IMR-90 (cell line): ENCODE results near the gene CMIP. TPM values are rescaled to one million over a fixed set of nuclear protein-coding genes. Genes with fewer than 3 reads are reported as not detected.

Experiments
- ATAC-seq: fragments of 200-7000 bp; cut with Tn5 transposase; 2 replicates; pipeline ENCODE4 v1.9.1; 2020; ENCODE audit warnings: low read depth, mild to moderate bottlenecking, moderate library complexity
- BruUV-seq: library from RNA; stranded (reverse); fragments of 400-500 nt; replicated peaks from 2 replicates; lab custom pipeline; 2021; lab: Mats Ljungman, UMichigan
- CTCF ChIA-PET: fragments of 300-600 bp; formaldehyde crosslinking; extraction: SDS; loops from one replicate; lab custom pipeline; 2021; ENCODE audit warnings: antibody characterized with exemption; lab: Yijun Ruan, JAX
- POLR2A ChIA-PET: fragments of 300-600 bp; sonication (Branson Sonifier 250); formaldehyde crosslinking; loops from one replicate; lab custom pipeline; 2022; ENCODE audit warnings: antibody characterized with exemption; ENCODE audit not compliant: unreplicated experiment; lab: Charles Lee
- DNase-seq: peaks from one replicate; pipeline ENCODE4 v3.0.0; 2013
- H2AFZ ChIP-seq: replicated peaks from 2 replicates; pipeline ENCODE3; 2013; ENCODE audit warnings: low read length, mild to moderate bottlenecking; ENCODE audit not compliant: poor library complexity
- H2AK5ac ChIP-seq: 2 replicates; pipeline ENCODE4 v1.6.1; 2013; ENCODE audit warnings: low read depth, low read length, inconsistent platforms
- H2AK9ac ChIP-seq: replicated peaks from 2 replicates; pipeline ENCODE3; 2013; ENCODE audit warnings: mild to moderate bottlenecking, low read depth, low read length, moderate library complexity; ENCODE audit not compliant: poor library complexity
- H2BK120ac ChIP-seq: 2 replicates; pipeline ENCODE4 v1.6.1; 2013; ENCODE audit warnings: low read depth, low read length, inconsistent platforms
- H2BK15ac ChIP-seq: 3 replicates; pipeline ENCODE4 v1.6.1; 2013; ENCODE audit warnings: low read depth, low read length, inconsistent platforms
- H2BK20ac ChIP-seq: 2 replicates; pipeline ENCODE4 v1.6.1; 2013; ENCODE audit warnings: low read depth, mild to moderate bottlenecking, inconsistent platforms, low read length, moderate library complexity
- H2BK5ac ChIP-seq: 2 replicates; pipeline ENCODE4 v1.6.1; 2013; ENCODE audit warnings: mild to moderate bottlenecking, low read depth, low read length, inconsistent platforms; ENCODE audit not compliant: poor library complexity, severe bottlenecking
- H3K14ac ChIP-seq: replicated peaks from 2 replicates; pipeline ENCODE4 v1.6.1; 2013; ENCODE audit warnings: low read depth, low read length, inconsistent platforms
- H3K18ac ChIP-seq: 2 replicates; pipeline ENCODE4 v1.6.1; 2013; ENCODE audit warnings: low read depth, low read length, control low read depth
- H3K23ac ChIP-seq: 2 replicates; pipeline ENCODE4 v1.6.1; 2013; ENCODE audit warnings: low read depth, low read length, inconsistent platforms
- H3K27ac ChIP-seq: 2 replicates; pipeline ENCODE4 v1.5.1; 2013; ENCODE audit warnings: mild to moderate bottlenecking, control low read depth, low read length; ENCODE audit not compliant: insufficient read depth
- H3K27me3 ChIP-seq: 2 replicates; pipeline ENCODE4 v1.6.1; 2013; ENCODE audit warnings: low read length; ENCODE audit not compliant: control insufficient read depth, insufficient read depth
- H3K36me3 ChIP-seq: 2 replicates; pipeline ENCODE4 v1.6.1; 2013; ENCODE audit warnings: low read length, mixed read lengths; ENCODE audit not compliant: control insufficient read depth, insufficient read depth
- H3K4ac ChIP-seq: 2 replicates; pipeline ENCODE4 v1.6.1; 2013; ENCODE audit warnings: low read depth, low read length, inconsistent platforms
- H3K4me1 ChIP-seq: 2 replicates; pipeline ENCODE4 v1.6.1; 2013; ENCODE audit warnings: low read length, mixed read lengths; ENCODE audit not compliant: control insufficient read depth, insufficient read depth
- H3K4me2 ChIP-seq: 2 replicates; pipeline ENCODE4 v1.6.1; 2013; ENCODE audit warnings: low read depth, mild to moderate bottlenecking, control low read depth, low read length, moderate library complexity
- H3K4me3 ChIP-seq: 2 replicates; pipeline ENCODE4 v1.5.1; 2013; ENCODE audit warnings: low read depth, mild to moderate bottlenecking, control low read depth, low read length, moderate library complexity; ENCODE audit not compliant: insufficient read depth
- H3K56ac ChIP-seq: 2 replicates; pipeline ENCODE4 v1.6.1; 2013; ENCODE audit warnings: low read length, inconsistent platforms; ENCODE audit not compliant: insufficient read depth; ENCODE audit errors: extremely low read depth
- H3K79me1 ChIP-seq, 2 experiments: 2 replicates each; pipeline ENCODE4 v1.6.1; 2013; ENCODE audit warnings: low read length in 2 of 2, inconsistent platforms in 1 of 2, low read depth in 1 of 2
- H3K9ac ChIP-seq: 2 replicates; pipeline ENCODE4 v1.6.1; 2013; ENCODE audit warnings: low read depth, low read length, control low read depth
- H3K9me1 ChIP-seq: 2 replicates; pipeline ENCODE4 v1.6.1; 2013; ENCODE audit warnings: low read length, inconsistent platforms; ENCODE audit not compliant: insufficient read depth
- H3K9me3 ChIP-seq: 2 replicates; pipeline ENCODE4 v1.6.1; 2013; ENCODE audit warnings: low read length; ENCODE audit not compliant: control insufficient read depth, insufficient read depth
- H4K20me1 ChIP-seq: 2 replicates; pipeline ENCODE4 v1.6.1; 2013; ENCODE audit warnings: low read length, inconsistent platforms; ENCODE audit not compliant: insufficient read depth
- H4K5ac ChIP-seq: 2 replicates; pipeline ENCODE4 v1.6.1; 2013; ENCODE audit warnings: mild to moderate bottlenecking, low read depth, low read length, control low read depth
- H4K8ac ChIP-seq, 2 experiments: 2 replicates each; pipeline ENCODE4 v1.6.1; 2013; ENCODE audit warnings: low read depth in 2 of 2, low read length in 2 of 2, control low read depth in 1 of 2, inconsistent platforms in 1 of 2
- H4K91ac ChIP-seq: 2 replicates; pipeline ENCODE4 v1.6.1; 2013; ENCODE audit warnings: low read depth, low read length, inconsistent platforms; ENCODE audit not compliant: insufficient read depth
- CEBPB ChIP-seq: IDR thresholded peaks from 2 replicates; pipeline ENCODE4 v1.6.1; 2012; ENCODE audit warnings: low read depth, low read length, improper control_type of control experiment
- CHD1 ChIP-seq: IDR thresholded peaks from 2 replicates; pipeline ENCODE4 v1.6.1; 2012; ENCODE audit warnings: low read depth, low read length, improper control_type of control experiment
- FOS ChIP-seq: fragments of 150-350 bp; IDR thresholded peaks from 2 replicates; pipeline ENCODE4 v1.6.1; 2016; ENCODE audit warnings: low read depth, low read length
- NFE2L2 ChIP-seq: fragments of 150-350 bp; IDR thresholded peaks from 2 replicates; pipeline ENCODE4 v1.6.1; 2016; ENCODE audit warnings: low read depth, mild to moderate bottlenecking, low read length
- POLR2A ChIP-seq: IDR thresholded peaks from 2 replicates; pipeline ENCODE4 v1.6.1; 2012; ENCODE audit warnings: mild to moderate bottlenecking, low read depth, low read length
- RAD21 ChIP-seq: IDR thresholded peaks from 2 replicates; pipeline ENCODE4 v1.6.1; 2012; ENCODE audit warnings: low read length, improper control_type of control experiment
- WGBS, 2 experiments: methylation state at CpG; one replicate each; pipeline versions ENCODE4 v1.1.5 to v1.1.7; 2013; ENCODE audit warnings: missing lambda C conversion rate in 2 of 2; ENCODE audit not compliant: insufficient read length in 1 of 2; ENCODE audit errors: extremely low coverage in 2 of 2; 5-methylcytosine and 5-hydroxymethylcytosine counted together
- dilution Hi-C: fragments of 300-500 bp; cut with HindIII; formaldehyde crosslinking; loops from one replicate; pipeline ENCODE4 v1.14.3; 2018; ENCODE audit warnings: low sequenced_read_pairs; ENCODE audit not compliant: unreplicated experiment
- in situ Hi-C: fragments of 300-500 bp; cut with MboI; formaldehyde crosslinking; loops from 3 replicates; pipeline ENCODE4 v1.14.3; 2019; ENCODE audit warnings: low sequenced_read_pairs, inconsistent platforms, mixed read lengths
- intact Hi-C: fragments of 100-400 bp; cut with micrococcal nuclease; formaldehyde crosslinking; loops from 2 replicates; pipeline ENCODE4 v1.10.0; 2022
- polyA plus RNA-seq, 3 experiments: library from polyadenylated mRNA; depleted of rRNA; stranded (reverse); fragments of >200 nt; gene quantifications; 2 replicates each; pipeline ENCODE4 v1.2.3, GENCODE V29; 2012; ENCODE audit warnings: low replicate concordance in 1 of 3
- total RNA-seq: library from RNA; depleted of rRNA; stranded (reverse); fragments of >200 nt; gene quantifications from 2 replicates; pipeline ENCODE4 v1.2.3, GENCODE V29; 2012
- TF ChIP-seq, protein P1 (sequence below): conservative IDR thresholded peaks from 2 replicates; pipeline ENCODE4 v1.5.1; 2012; ENCODE audit warnings: mild to moderate bottlenecking, low read depth, low read length, improper control_type of control experiment
- TF ChIP-seq, protein P2 (sequence below): fragments of 150-350 bp; IDR thresholded peaks from 2 replicates; pipeline ENCODE4 v1.6.1; 2016; ENCODE audit warnings: low read depth, mild to moderate bottlenecking, low read length, moderate library complexity, borderline replicate concordance

The CMIP gene
- total and polyA plus RNA-seq, 2 of the 4 experiments (the other 2 are of a cell fraction) = 3.2 to 11.6 TPM

DNA sequence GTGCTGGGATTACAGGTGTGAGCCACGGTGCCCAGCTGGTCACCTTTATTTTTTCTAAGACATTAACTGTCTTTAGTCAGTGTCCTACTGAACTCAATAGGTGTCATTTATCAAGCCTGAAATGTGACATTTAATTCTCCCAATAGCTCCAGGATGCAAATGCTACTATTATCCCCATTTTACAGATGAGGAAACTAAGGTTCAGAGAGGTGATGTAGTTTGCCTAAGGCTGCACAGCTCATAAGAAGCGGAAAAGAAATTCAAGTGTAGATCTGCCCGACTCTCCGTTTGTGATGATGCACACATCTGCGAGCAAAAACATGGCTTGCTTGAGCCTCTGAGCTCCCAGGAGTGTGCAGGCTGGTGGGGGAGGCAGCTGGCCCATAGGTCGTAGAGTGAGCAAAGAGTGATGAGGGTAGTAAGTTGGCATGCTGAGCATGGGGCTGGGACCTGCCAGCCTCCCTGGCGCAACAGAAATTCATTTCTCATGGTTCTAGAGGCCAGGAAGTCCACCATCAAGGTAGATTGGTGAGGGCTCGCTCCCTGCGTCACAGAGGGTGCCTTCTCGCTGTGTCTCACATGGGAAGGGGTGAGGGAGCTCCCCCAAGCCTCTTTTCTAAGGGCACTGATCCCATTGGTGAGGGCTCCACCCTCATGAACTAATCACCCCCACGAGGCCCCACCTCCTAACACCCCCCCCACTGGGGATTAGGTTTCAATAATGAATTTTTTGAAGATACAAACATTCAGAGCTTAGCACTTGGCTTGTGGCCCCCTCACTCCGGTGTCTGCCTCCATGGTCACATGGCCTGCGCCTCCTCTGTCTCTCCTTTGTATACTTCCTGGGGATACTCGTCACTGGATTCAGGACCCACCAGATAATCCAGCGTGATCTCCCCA lies 193.0 kb downstream of the CMIP start:
- ATAC-seq = no peak
- WGBS, 2 experiments = 97% methylated on average over 6 of the region's 15 CpGs; no CpG with 5 or more reads in 1 of the 2 experiments
- no peak for DNase-seq

More for the DNA sequence above, 193.0 kb downstream of the CMIP start:
- H2BK5ac ChIP-seq = no peak overlapping the region
- H2AFZ ChIP-seq = no peak overlapping the region
- no peak overlapping the region for H2BK15ac ChIP-seq
- H3K23ac ChIP-seq = no peak overlapping the region
- no TSS peak for BruUV-seq
- H4K5ac ChIP-seq = no peak overlapping the region
- POLR2A ChIA-PET = no interaction called here
- H3K9me3 ChIP-seq = no peaks in the 10 kb centered on the region
- dilution Hi-C loops (no loop called here), in situ Hi-C loops (no loop called here), intact Hi-C loops (no loop called here)
- no peak overlapping the region for H4K8ac ChIP-seq
- H3K9me1 ChIP-seq = peaks cover 8% of the 10 kb centered on the region; the same call in 1 of the 2 replicates
- peaks cover 21% of the 10 kb centered on the region for H3K4me1 ChIP-seq
- H3K56ac ChIP-seq = no peak overlapping the region
- H3K79me1 ChIP-seq = peaks cover 11 to 33% of the 10 kb centered on the region in 2 experiments; a peak in 3 of 4 replicates
- no peak overlapping the region for H3K4me3 ChIP-seq
- TF ChIP-seq NFE2L2 (no peak), CEBPB (no peak), CHD1 (no peak), RAD21 (no peak), POLR2A (no peak), FOS (no peak)
- TF ChIP-seq, protein P1, sequence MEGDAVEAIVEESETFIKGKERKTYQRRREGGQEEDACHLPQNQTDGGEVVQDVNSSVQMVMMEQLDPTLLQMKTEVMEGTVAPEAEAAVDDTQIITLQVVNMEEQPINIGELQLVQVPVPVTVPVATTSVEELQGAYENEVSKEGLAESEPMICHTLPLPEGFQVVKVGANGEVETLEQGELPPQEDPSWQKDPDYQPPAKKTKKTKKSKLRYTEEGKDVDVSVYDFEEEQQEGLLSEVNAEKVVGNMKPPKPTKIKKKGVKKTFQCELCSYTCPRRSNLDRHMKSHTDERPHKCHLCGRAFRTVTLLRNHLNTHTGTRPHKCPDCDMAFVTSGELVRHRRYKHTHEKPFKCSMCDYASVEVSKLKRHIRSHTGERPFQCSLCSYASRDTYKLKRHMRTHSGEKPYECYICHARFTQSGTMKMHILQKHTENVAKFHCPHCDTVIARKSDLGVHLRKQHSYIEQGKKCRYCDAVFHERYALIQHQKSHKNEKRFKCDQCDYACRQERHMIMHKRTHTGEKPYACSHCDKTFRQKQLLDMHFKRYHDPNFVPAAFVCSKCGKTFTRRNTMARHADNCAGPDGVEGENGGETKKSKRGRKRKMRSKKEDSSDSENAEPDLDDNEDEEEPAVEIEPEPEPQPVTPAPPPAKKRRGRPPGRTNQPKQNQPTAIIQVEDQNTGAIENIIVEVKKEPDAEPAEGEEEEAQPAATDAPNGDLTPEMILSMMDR = no peak
- TF ChIP-seq, protein P2, sequence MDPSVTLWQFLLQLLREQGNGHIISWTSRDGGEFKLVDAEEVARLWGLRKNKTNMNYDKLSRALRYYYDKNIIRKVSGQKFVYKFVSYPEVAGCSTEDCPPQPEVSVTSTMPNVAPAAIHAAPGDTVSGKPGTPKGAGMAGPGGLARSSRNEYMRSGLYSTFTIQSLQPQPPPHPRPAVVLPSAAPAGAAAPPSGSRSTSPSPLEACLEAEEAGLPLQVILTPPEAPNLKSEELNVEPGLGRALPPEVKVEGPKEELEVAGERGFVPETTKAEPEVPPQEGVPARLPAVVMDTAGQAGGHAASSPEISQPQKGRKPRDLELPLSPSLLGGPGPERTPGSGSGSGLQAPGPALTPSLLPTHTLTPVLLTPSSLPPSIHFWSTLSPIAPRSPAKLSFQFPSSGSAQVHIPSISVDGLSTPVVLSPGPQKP = no peak
- H2AK5ac ChIP-seq = no peak overlapping the region; the same call in 1 of the 2 replicates
- H4K91ac ChIP-seq = no peak overlapping the region
- no peak overlapping the region for H3K27ac ChIP-seq
- H3K9ac ChIP-seq = no peak overlapping the region
- no peak overlapping the region for H3K18ac ChIP-seq
- no peak overlapping the region for H3K14ac ChIP-seq
- no peak overlapping the region for H3K4me2 ChIP-seq
- H2BK20ac ChIP-seq = no peak overlapping the region
- H4K20me1 ChIP-seq = peaks cover 70% of the 10 kb centered on the region
- CTCF ChIA-PET = interaction anchor here (0.6 kb wide), 1 partner anchor 270 kb away, joined by 3 read pairs; no protein-coding TSS in a partner anchor
- H2BK120ac ChIP-seq = no peak overlapping the region
- no peaks in the 10 kb centered on the region for H3K27me3 ChIP-seq
- H3K36me3 ChIP-seq = peaks cover 4% of the 10 kb centered on the region; the same call in 1 of the 2 replicates
- no peak overlapping the region for H2AK9ac ChIP-seq
- no peak overlapping the region for H3K4ac ChIP-seq
